ENCODE measurements around the gene MACF1. TPM values are rescaled to one million over a fixed set of nuclear protein-coding genes. Genes with fewer than 3 reads are reported as not detected.
A peak's percentile ranks its signal among the peaks of the same experiment; 100 is the strongest.
"Not testable (repeated sequence)": the region's sequence is repeated elsewhere in the genome, so short reads cannot be mapped to it uniquely, and the experiment has no call there.

The MACF1 gene
- total RNA-seq: 100 to 1,000 TPM; 263 to 280 TPM
- long read RNA-seq, partial matches to known transcripts: 32 of 47 reads
- long read RNA-seq, other reads (novel, unspliced or antisense): 15 of 47 reads

- intact Hi-C loops (cut with DNase I): loop anchor here in 1 of 2 donors (5.0 kb wide), 1 partner anchor 53 kb away; no protein-coding TSS in a partner anchor
- peak; percentile 86 to 90 for ATAC-seq
These were observed at the start of gene MACF1 for GRCh38 chr1:39204441-39205081. TSS of gene MACF1 (plus strand) at chr1:39204695. CDS start at chr1:39205023, 328 bp downstream.

GRCh38 chr1:39157304-39157703, 47.2 kb upstream of the MACF1 start:
- ATAC-seq (no peak), DNase-seq (no peak)
- intact Hi-C loops (cut with DNase I): no loop called here

More at GRCh38 chr1:39204441-39205081, at the start of gene MACF1:
- peak; percentile 75 for DNase-seq

GRCh38 chr1:39158327-39159086, 46.0 kb upstream of the MACF1 start:
- ATAC-seq (peak in 1 of 2 donors; percentile 16), DNase-seq (no peak)
- intact Hi-C loops (cut with DNase I): no loop called here

- DNase-seq (no peak), ATAC-seq (peak in 1 of 2 donors; percentile 59)
- intact Hi-C loops (cut with DNase I): no loop called here
These were observed 45.1 kb upstream of the MACF1 start for GRCh38 chr1:39159224-39160036.

- DNase-seq: no peak
- intact Hi-C loops (cut with DNase I): no loop called here
- ATAC-seq: peak in 1 of 2 donors; percentile 41
These were observed 43.8 kb upstream of the MACF1 start for GRCh38 chr1:39160703-39161102.

- ATAC-seq; DNase-seq; intact Hi-C loops (cut with DNase I): not testable (repeated sequence)
These were observed 42.7 kb upstream of the MACF1 start for GRCh38 chr1:39161811-39162210.

GRCh38 chr1:39163469-39163868, 41.0 kb upstream of the MACF1 start:
- ATAC-seq (no peak), DNase-seq (no peak)
- intact Hi-C loops (cut with DNase I): no loop called here

GRCh38 chr1:39164256-39164655, 40.2 kb upstream of the MACF1 start:
- DNase-seq (no peak), ATAC-seq (no peak)
- intact Hi-C loops (cut with DNase I): no loop called here

GRCh38 chr1:39165049-39165448, 39.4 kb upstream of the MACF1 start:
- ATAC-seq: peak; percentile 66 to 82
- no peak for DNase-seq
- intact Hi-C loops (cut with DNase I): no loop called here

GRCh38 chr1:39165488-39165887, 39.0 kb upstream of the MACF1 start:
- intact Hi-C loops (cut with DNase I): no loop called here
- ATAC-seq (no peak), DNase-seq (no peak)

GRCh38 chr1:39167632-39168209, 36.8 kb upstream of the MACF1 start:
- peak in 1 of 2 donors; percentile 44 for ATAC-seq
- intact Hi-C loops (cut with DNase I): no loop called here
- DNase-seq: no peak

- intact Hi-C loops (cut with DNase I): no loop called here
These were observed 36.0 kb upstream of the MACF1 start for GRCh38 chr1:39168301-39169080.

GRCh38 chr1:39170731-39171667, 33.5 kb upstream of the MACF1 start:
- intact Hi-C loops (cut with DNase I): no loop called here
- ATAC-seq: no peak
- DNase-seq: no peak

More at GRCh38 chr1:39168301-39169080, 36.0 kb upstream of the MACF1 start:
- DNase-seq (no peak), ATAC-seq (no peak)

- DNase-seq (no peak), ATAC-seq (peak; percentile 22 to 34)
- intact Hi-C loops (cut with DNase I): no loop called here
These were observed 31.1 kb upstream of the MACF1 start for GRCh38 chr1:39173119-39173994.

- no peak for DNase-seq
- intact Hi-C loops (cut with DNase I): no loop called here
- peak; percentile 29 to 54 for ATAC-seq
These were observed 30.5 kb upstream of the MACF1 start for GRCh38 chr1:39173995-39174380.

- ATAC-seq (no peak), DNase-seq (no peak)
- intact Hi-C loops (cut with DNase I): no loop called here
These were observed 30.0 kb upstream of the MACF1 start for GRCh38 chr1:39174390-39175081.
